HG02943 (cell line): Measurements from ENCODE around the gene SPACA4.
A peak's percentile ranks its signal among the peaks of the same experiment; 100 is the strongest.

Experiments
- ATAC-seq: cut with Tn5 transposase; IDR thresholded peaks from one replicate; pipeline ENCODE4 v1.9.1; 2021; ENCODE audit warnings: mild to moderate bottlenecking, low read depth, moderate library complexity; ENCODE audit not compliant: unreplicated experiment

The SPACA4 gene

GRCh38 chr19:48596679-48597465 is 9.7 kb upstream of the SPACA4 start:
- ATAC-seq = no peak

GRCh38 chr19:48598996-48599700 is 7.4 kb upstream of the SPACA4 start:
- no peak for ATAC-seq

- ATAC-seq = no peak
Measured at GRCh38 chr19:48600679-48601417, 5.7 kb upstream of the SPACA4 start.

GRCh38 chr19:48603001-48603400 is 3.5 kb upstream of the SPACA4 start:
- ATAC-seq = no peak

- ATAC-seq = no peak
Measured at GRCh38 chr19:48603449-48603848, 3.1 kb upstream of the SPACA4 start.

- no peak for ATAC-seq
Measured at GRCh38 chr19:48603850-48604249, 2.7 kb upstream of the SPACA4 start.

- no peak for ATAC-seq
Measured at GRCh38 chr19:48607359-48607755, 815 bp downstream of the SPACA4 start.

GRCh38 chr19:48608798-48609263 is 2.3 kb downstream of the SPACA4 start:
- peak; percentile 62 for ATAC-seq

- no peak for ATAC-seq
Measured at GRCh38 chr19:48609571-48610108, 3.1 kb downstream of the SPACA4 start.

- no peak for ATAC-seq
Measured at GRCh38 chr19:48611872-48612271, 5.3 kb downstream of the SPACA4 start.

GRCh38 chr19:48613024-48613851 is 6.7 kb downstream of the SPACA4 start:
- ATAC-seq = no peak

GRCh38 chr19:48613852-48614435 is 7.4 kb downstream of the SPACA4 start:
- ATAC-seq = no peak

GRCh38 chr19:48614436-48615230 is 8.1 kb downstream of the SPACA4 start, which contains the start of gene FAM83E:
TSS of gene FAM83E (minus strand) at chr19:48615076. CDS start at chr19:48613372, 1,704 bp downstream.
- no peak for ATAC-seq

GRCh38 chr19:48615231-48616040 is 8.9 kb downstream of the SPACA4 start:
- ATAC-seq = no peak

- no peak for ATAC-seq
Measured at GRCh38 chr19:48616041-48616436, 9.5 kb downstream of the SPACA4 start.

GRCh38 chr19:48616491-48617056 is 10.0 kb downstream of the SPACA4 start:
- ATAC-seq = no peak

GRCh38 chr19:48617146-48617937 is 10.8 kb downstream of the SPACA4 start:
- no peak for ATAC-seq
